Fibroblast of lung (primary cell): Measurements from ENCODE around the gene ADAT1. TPM values are rescaled to one million over a fixed set of nuclear protein-coding genes. Genes with fewer than 3 reads are reported as not detected.

ENCODE experiments used
- DNase-seq, 2 donors: peaks; one replicate each; pipeline versions ENCODE4 v3.0.0 to v3.0.0-alpha.2; 2010; ENCODE audit warnings: low read depth in 2 of 2
- H2AFZ ChIP-seq: 2 replicates; pipeline ENCODE4 v1.5.1; 2012; ENCODE audit warnings: low read length, control low read depth, inconsistent platforms
- H3K27ac ChIP-seq: 2 replicates; pipeline ENCODE4 v1.5.1; 2011; ENCODE audit warnings: low read length, control low read depth; ENCODE audit not compliant: insufficient read depth
- H3K27me3 ChIP-seq: 2 replicates; pipeline ENCODE4 v1.5.1; 2011; ENCODE audit warnings: mild to moderate bottlenecking, low read length; ENCODE audit not compliant: control insufficient read depth, insufficient read depth
- H3K36me3 ChIP-seq: 2 replicates; pipeline ENCODE4 v1.5.1; 2011; ENCODE audit warnings: low read length; ENCODE audit not compliant: control insufficient read depth, insufficient read depth
- H3K4me1 ChIP-seq: 2 replicates; pipeline ENCODE4 v1.5.1; 2011; ENCODE audit warnings: low read length; ENCODE audit not compliant: control insufficient read depth, insufficient read depth; ENCODE audit errors: extremely low read depth
- H3K4me2 ChIP-seq: 2 replicates; pipeline ENCODE4 v1.5.1; 2011; ENCODE audit warnings: low read length, control low read depth; ENCODE audit not compliant: insufficient read depth; ENCODE audit errors: extremely low read depth
- H3K4me3 ChIP-seq, 4 experiments: fragments of 200-600 bp in 1 of 4; sonication (generic) in 1 of 4; replicated peaks in 1 of 4; 2 replicates each; pipeline ENCODE4 v1.5.1; 2011 to 2016; ENCODE audit warnings: low read length in 4 of 4, low read depth in 3 of 4, mild to moderate bottlenecking in 3 of 4, control low read depth in 2 of 4, inconsistent platforms in 1 of 4, mixed read lengths in 1 of 4; ENCODE audit not compliant: insufficient read depth in 1 of 4; ENCODE audit errors: control extremely low read depth in 1 of 4
- H3K79me2 ChIP-seq: 2 replicates; pipeline ENCODE4 v1.5.1; 2012; ENCODE audit warnings: mild to moderate bottlenecking, low read length, inconsistent platforms; ENCODE audit not compliant: control insufficient read depth, insufficient read depth
- H3K9ac ChIP-seq: 2 replicates; pipeline ENCODE4 v1.5.1; 2011; ENCODE audit warnings: mild to moderate bottlenecking, low read length, control low read depth; ENCODE audit not compliant: insufficient read depth
- H3K9me3 ChIP-seq: 2 replicates; pipeline ENCODE4 v1.5.1; 2012; ENCODE audit warnings: low read depth, low read length; ENCODE audit not compliant: control insufficient read depth, insufficient read depth
- H4K20me1 ChIP-seq: 2 replicates; pipeline ENCODE4 v1.5.1; 2011; ENCODE audit warnings: low read length; ENCODE audit not compliant: control insufficient read depth, insufficient read depth; ENCODE audit errors: extremely low read depth
- EZH2 ChIP-seq: IDR thresholded peaks from 2 replicates; pipeline ENCODE4 v1.5.1; 2012; ENCODE audit warnings: low read length, control low read depth, mild to moderate bottlenecking; ENCODE audit errors: missing control alignments
- polyA plus RNA-seq, 2 donors: library from polyadenylated mRNA; depleted of rRNA in 1 of 2; stranded (reverse) in 1 of 2; unstranded in 1 of 2; fragments of >200 nt; gene quantifications; 2 replicates each; pipeline ENCODE4 v1.2.1, GENCODE V29; 2011 to 2012; ENCODE audit warnings: missing spikeins in 1 of 2
- total RNA-seq: library from RNA; depleted of rRNA; stranded (reverse); fragments of >200 nt; gene quantifications from 2 replicates; pipeline ENCODE4 v1.2.1, GENCODE V29; 2014
- TF ChIP-seq, protein P1 (sequence below), 2 donors: IDR thresholded peaks in 1 of 2; conservative IDR thresholded peaks in 1 of 2; 1 replicate in 1 of 2; 2 replicates in 1 of 2; pipeline ENCODE4 v1.5.1; 2011 to 2012; ENCODE audit warnings: low read length in 2 of 2, control low read depth in 1 of 2, inconsistent platforms in 1 of 2, low read depth in 1 of 2, mild to moderate bottlenecking in 1 of 2

Gene ADAT1
- total and polyA plus RNA-seq, 2 donors (not counting 1 experiment from before 2014, with no cell fraction given) = 32.1 to 50.4 TPM

DNA sequence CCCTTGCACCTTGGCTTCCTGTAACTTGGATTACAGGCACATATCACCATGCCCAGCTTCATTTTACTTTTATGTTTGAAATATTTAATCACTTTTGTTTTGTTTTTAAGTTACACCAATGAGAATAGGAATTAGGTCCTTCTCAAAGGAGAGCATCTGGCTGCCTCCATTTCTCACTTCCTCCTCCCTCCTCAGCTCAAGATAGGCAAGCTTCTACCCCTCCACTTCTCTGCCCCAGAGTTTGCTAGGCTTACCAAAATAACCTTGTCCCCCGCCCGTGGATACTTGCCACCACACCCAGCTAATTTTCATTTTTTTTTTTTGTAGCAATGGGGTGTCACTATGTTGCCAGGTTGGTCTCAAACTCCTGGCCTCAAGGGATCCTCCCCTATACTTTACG is 39.0 kb downstream of the ADAT1 start:
- H3K9ac ChIP-seq = no peak overlapping the region
- no peaks in the 10 kb centered on the region for H3K36me3 ChIP-seq
- no peak overlapping the region for H3K27ac ChIP-seq
- H4K20me1 ChIP-seq = no peaks in the 10 kb centered on the region
- H3K79me2 ChIP-seq = no peaks in the 10 kb centered on the region
- no peak for TF ChIP-seq EZH2
- TF ChIP-seq, protein P1, sequence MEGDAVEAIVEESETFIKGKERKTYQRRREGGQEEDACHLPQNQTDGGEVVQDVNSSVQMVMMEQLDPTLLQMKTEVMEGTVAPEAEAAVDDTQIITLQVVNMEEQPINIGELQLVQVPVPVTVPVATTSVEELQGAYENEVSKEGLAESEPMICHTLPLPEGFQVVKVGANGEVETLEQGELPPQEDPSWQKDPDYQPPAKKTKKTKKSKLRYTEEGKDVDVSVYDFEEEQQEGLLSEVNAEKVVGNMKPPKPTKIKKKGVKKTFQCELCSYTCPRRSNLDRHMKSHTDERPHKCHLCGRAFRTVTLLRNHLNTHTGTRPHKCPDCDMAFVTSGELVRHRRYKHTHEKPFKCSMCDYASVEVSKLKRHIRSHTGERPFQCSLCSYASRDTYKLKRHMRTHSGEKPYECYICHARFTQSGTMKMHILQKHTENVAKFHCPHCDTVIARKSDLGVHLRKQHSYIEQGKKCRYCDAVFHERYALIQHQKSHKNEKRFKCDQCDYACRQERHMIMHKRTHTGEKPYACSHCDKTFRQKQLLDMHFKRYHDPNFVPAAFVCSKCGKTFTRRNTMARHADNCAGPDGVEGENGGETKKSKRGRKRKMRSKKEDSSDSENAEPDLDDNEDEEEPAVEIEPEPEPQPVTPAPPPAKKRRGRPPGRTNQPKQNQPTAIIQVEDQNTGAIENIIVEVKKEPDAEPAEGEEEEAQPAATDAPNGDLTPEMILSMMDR (conservative IDR thresholded peaks at IDR 0.05 in 1 of 2, IDR thresholded peaks at IDR 0.05 in 1 of 2; ENCODE audit: low read depth in 1 of 2, low read length in 2 of 2) = no peak
- H3K4me3 ChIP-seq = no peak overlapping the region
- H3K27me3 ChIP-seq = no peaks in the 10 kb centered on the region
- no peak for DNase-seq
- no peak overlapping the region for H3K4me2 ChIP-seq
- no peaks in the 10 kb centered on the region for H3K4me1 ChIP-seq
- H2AFZ ChIP-seq = no peak overlapping the region
- H3K9me3 ChIP-seq = no peaks in the 10 kb centered on the region

DNA sequence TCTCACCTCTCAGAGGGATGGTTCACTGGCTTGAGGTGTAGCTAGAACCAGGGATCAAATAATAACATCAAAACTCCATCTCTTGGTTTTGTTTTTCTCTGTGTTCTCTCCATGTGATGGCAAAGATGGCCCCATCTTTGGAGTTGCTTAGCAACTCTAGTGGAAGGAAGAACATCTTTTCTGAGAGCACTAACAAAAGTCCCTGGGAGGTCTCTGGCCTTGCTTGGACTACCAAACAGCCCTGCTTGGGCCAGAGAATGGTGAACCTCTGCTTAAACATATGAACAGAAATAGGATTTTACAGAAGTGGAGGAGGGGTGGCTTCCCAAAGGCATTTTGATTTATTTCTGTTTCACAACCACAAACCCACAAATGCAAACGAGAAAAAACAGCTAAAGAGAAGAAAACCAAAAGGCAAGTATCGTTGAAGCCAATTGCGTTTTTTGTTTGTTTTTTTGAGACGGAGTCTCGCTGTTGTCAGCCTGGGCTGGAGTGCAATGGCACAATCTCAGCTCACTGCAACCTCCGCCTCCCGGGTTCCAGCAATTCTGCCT is 43.7 kb downstream of the ADAT1 start:
- Histone ChIP-seq H3K27me3 (no peaks in the 10 kb centered on the region), H3K79me2 (no peaks in the 10 kb centered on the region), H3K4me1 (no peaks in the 10 kb centered on the region), H2AFZ (no peak overlapping the region), H3K27ac (no peak overlapping the region), H3K4me2 (no peak overlapping the region), H3K36me3 (peaks cover 4% of the 10 kb centered on the region), H3K9me3 (no peaks in the 10 kb centered on the region), H3K9ac (no peak overlapping the region), H3K4me3 (no peak overlapping the region), H4K20me1 (no peaks in the 10 kb centered on the region)
- TF ChIP-seq, protein P1 (conservative IDR thresholded peaks at IDR 0.05 in 1 of 2, IDR thresholded peaks at IDR 0.05 in 1 of 2; ENCODE audit: low read depth in 1 of 2, low read length in 2 of 2) = no peak
- TF ChIP-seq EZH2 = no peak
- peak in 1 of 2 donors; percentile 30 for DNase-seq

DNA sequence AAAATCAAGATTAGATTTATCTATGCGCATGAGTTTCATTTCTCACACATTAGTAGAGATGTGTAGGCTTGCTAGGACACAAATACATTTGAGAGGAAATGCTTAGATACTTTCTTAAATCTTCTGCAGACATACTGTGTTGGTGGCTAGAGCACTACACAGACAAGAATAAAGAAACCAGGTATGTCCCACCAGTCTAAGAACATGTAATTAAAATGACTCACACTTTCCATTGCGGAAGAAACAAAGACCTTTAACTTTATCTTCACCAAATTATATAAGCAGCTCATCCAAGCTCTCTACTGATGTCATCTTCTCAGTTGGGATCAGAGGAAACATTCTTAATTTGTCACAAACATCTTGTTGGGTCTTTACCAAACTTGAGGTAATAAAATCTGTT is 44.4 kb downstream of the ADAT1 start:
- peak in 1 of 2 donors; percentile 51 for DNase-seq
- Histone ChIP-seq H3K27ac (no peak overlapping the region), H3K27me3 (no peaks in the 10 kb centered on the region), H3K4me1 (no peaks in the 10 kb centered on the region), H3K36me3 (peaks cover 8% of the 10 kb centered on the region), H3K4me3 (no peak overlapping the region), H3K79me2 (no peaks in the 10 kb centered on the region), H3K9ac (no peak overlapping the region), H3K9me3 (no peaks in the 10 kb centered on the region), H3K4me2 (no peak overlapping the region), H2AFZ (no peak overlapping the region), H4K20me1 (no peaks in the 10 kb centered on the region)
- TF ChIP-seq, protein P1 (conservative IDR thresholded peaks at IDR 0.05 in 1 of 2, IDR thresholded peaks at IDR 0.05 in 1 of 2; ENCODE audit: low read depth in 1 of 2, low read length in 2 of 2) = no peak
- no peak for TF ChIP-seq EZH2
